ENCODE measurements around the gene PDE1C. TPM values are rescaled to one million over a fixed set of nuclear protein-coding genes. Genes with fewer than 3 reads are reported as not detected.

Gene PDE1C
- polyA plus RNA-seq, 1 of the 3 experiments (the other 2 are of a cell fraction): 4.6 TPM

- no peak for TF ChIP-seq IRF3 (IDR thresholded peaks at IDR 0.05; ENCODE audit: low read depth, low read length)
- TF ChIP-seq RCOR1 (IDR thresholded peaks at IDR 0.05; ENCODE audit: low read length): no peak
- no peak for TF ChIP-seq PBX3 (IDR thresholded peaks at IDR 0.05)
Observed at GRCh38 chr7:31778296-31778695, 291.9 kb downstream of the PDE1C start (continued).

- 19% methylated on average over 3 of the region's 3 CpGs for WGBS (ENCODE audit: low lambda C conversion rate)
Observed at GRCh38 chr7:31776616-31777015, 293.6 kb downstream of the PDE1C start.

More at GRCh38 chr7:31776616-31777015, 293.6 kb downstream of the PDE1C start:
- DNase-seq: no peak
- CTCF ChIA-PET: no interaction called here
- peak; percentile 52; the same call in 1 of the 2 replicates for TF ChIP-seq RXRA (IDR thresholded peaks at IDR 0.05; ENCODE audit: borderline replicate concordance, low read depth)
- peak; percentile 30; the same call in 1 of the 2 replicates for TF ChIP-seq PBX3 (IDR thresholded peaks at IDR 0.05)
- TF ChIP-seq MAX (IDR thresholded peaks at IDR 0.05; ENCODE audit: low read depth): 0 out of 2 replicates have a peak, but pooled peaks have one; percentile 32
- TF ChIP-seq JUND (IDR thresholded peaks at IDR 0.05): peak; percentile 82
- no peak for TF ChIP-seq RCOR1 (IDR thresholded peaks at IDR 0.05; ENCODE audit: low read length)
- TF ChIP-seq TEAD4 (IDR thresholded peaks at IDR 0.05; ENCODE audit: borderline replicate concordance, insufficient read depth): peak; percentile 77; the same call in 1 of the 2 replicates
- TF ChIP-seq, protein P1, sequence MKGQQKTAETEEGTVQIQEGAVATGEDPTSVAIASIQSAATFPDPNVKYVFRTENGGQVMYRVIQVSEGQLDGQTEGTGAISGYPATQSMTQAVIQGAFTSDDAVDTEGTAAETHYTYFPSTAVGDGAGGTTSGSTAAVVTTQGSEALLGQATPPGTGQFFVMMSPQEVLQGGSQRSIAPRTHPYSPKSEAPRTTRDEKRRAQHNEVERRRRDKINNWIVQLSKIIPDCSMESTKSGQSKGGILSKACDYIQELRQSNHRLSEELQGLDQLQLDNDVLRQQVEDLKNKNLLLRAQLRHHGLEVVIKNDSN (IDR thresholded peaks at IDR 0.05; ENCODE audit: borderline replicate concordance, low read depth): no peak
- no peak for TF ChIP-seq RAD21 (IDR thresholded peaks at IDR 0.05; ENCODE audit: low read length)
- no peak for TF ChIP-seq YY1 (IDR thresholded peaks at IDR 0.05; ENCODE audit: low read depth)
- no peak for TF ChIP-seq POLR2AphosphoS5 (IDR thresholded peaks at IDR 0.05; ENCODE audit: low read depth, low read length)
- TF ChIP-seq GABPA (IDR thresholded peaks at IDR 0.05; ENCODE audit: low read depth): no peak
- TF ChIP-seq, protein P2, sequence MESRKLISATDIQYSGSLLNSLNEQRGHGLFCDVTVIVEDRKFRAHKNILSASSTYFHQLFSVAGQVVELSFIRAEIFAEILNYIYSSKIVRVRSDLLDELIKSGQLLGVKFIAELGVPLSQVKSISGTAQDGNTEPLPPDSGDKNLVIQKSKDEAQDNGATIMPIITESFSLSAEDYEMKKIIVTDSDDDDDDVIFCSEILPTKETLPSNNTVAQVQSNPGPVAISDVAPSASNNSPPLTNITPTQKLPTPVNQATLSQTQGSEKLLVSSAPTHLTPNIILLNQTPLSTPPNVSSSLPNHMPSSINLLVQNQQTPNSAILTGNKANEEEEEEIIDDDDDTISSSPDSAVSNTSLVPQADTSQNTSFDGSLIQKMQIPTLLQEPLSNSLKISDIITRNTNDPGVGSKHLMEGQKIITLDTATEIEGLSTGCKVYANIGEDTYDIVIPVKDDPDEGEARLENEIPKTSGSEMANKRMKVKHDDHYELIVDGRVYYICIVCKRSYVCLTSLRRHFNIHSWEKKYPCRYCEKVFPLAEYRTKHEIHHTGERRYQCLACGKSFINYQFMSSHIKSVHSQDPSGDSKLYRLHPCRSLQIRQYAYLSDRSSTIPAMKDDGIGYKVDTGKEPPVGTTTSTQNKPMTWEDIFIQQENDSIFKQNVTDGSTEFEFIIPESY (IDR thresholded peaks at IDR 0.05; ENCODE audit: borderline replicate concordance, low read depth): peak; percentile 24; the same call in 1 of the 2 replicates
- TF ChIP-seq EP300 (IDR thresholded peaks at IDR 0.05; ENCODE audit: borderline replicate concordance in 1 of 2, low read depth in 1 of 2, low read length in 1 of 2): peak in 1 of 2 experiments; percentile 60; a peak in 2 of 4 replicates
- TF ChIP-seq MXI1 (IDR thresholded peaks at IDR 0.05; ENCODE audit: low read depth, low read length): no peak
- TF ChIP-seq NFIC (IDR thresholded peaks at IDR 0.05; ENCODE audit: borderline replicate concordance): peak; percentile 32; the same call in 1 of the 2 replicates
- TF ChIP-seq TCF12 (IDR thresholded peaks at IDR 0.05): peak; percentile 72
- TF ChIP-seq FOSL2 (IDR thresholded peaks at IDR 0.05; ENCODE audit: borderline replicate concordance, low read depth): peak; percentile 94
- Histone ChIP-seq H3F3A (replicated peaks; ENCODE audit: insufficient read depth) (no peaks in the 10 kb centered on the region), H3K9me3 (no peaks in the 10 kb centered on the region), H3K4me1 (ENCODE audit: control insufficient read depth in 1 of 2, insufficient read depth in 2 of 2, low read depth in 1 of 2, low read length in 1 of 2) (no peaks in the 10 kb centered on the region; a peak in 1 of 4 replicates), H2AFZ (ENCODE audit: low read depth) (no peak overlapping the region), H3K9ac (no peak overlapping the region), H3K4me3 (ENCODE audit: low read depth in 2 of 2, low read length in 1 of 2) (no peak overlapping the region), H3K27me3 (ENCODE audit: insufficient read depth) (no peaks in the 10 kb centered on the region), H3K79me2 (ENCODE audit: insufficient read depth) (no peaks in the 10 kb centered on the region), H4K20me1 (ENCODE audit: insufficient read depth) (no peaks in the 10 kb centered on the region), H3K4me2 (no peak overlapping the region), H3K27ac (ENCODE audit: low read depth in 2 of 2, low read length in 1 of 2) (no peak overlapping the region; a peak in 1 of 4 replicates), H3K36me3 (replicated peaks in 1 of 2; ENCODE audit: control insufficient read depth in 1 of 2, insufficient read depth in 2 of 2, low read length in 1 of 2) (no peaks in the 10 kb centered on the region), H3K9me2 (no peaks in the 10 kb centered on the region)
- POLR2A ChIA-PET: no interaction called here

All from SK-N-SH (cell line).